ENCODE measurements around the gene GCA. TPM values are rescaled to one million over a fixed set of nuclear protein-coding genes. Genes with fewer than 3 reads are reported as not detected.

The GCA gene
- total and polyA plus RNA-seq, 2 of the 8 experiments (the other 6 are each of a cell fraction or from before 2014, with no cell fraction given): 37.4 to 42.0 TPM

DNA sequence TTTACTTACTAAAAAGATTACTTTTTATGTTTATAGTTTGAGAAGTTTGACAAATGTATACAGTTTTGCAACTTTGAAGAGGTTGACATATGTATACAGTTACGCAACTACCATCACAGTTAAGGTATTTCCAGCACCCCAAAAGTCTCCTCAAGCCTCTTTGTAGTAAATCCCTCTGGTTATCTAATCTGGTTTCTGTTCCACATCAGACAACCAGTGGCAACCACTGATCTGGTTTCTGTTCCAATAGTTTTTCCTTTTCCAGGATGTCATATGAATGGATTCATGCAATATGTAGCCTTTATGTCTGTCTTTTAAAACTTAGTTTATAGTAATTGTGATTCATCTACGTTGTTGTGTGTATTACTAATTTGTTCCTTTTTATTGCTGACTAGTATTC, 48.9 kb upstream of the GCA start:
- H3K14ac ChIP-seq (ENCODE audit: insufficient read length): no peak overlapping the region
- H3K9me3 ChIP-seq (ENCODE audit: insufficient read depth in 2 of 2, low read depth in 1 of 2, low read length in 1 of 2): no peaks in the 10 kb centered on the region
- H4K20me1 ChIP-seq (replicated peaks in 1 of 2; ENCODE audit: control insufficient read depth in 1 of 2, insufficient read depth in 2 of 2, low read length in 2 of 2): no peaks in the 10 kb centered on the region
- no peak overlapping the region for H2AFZ ChIP-seq (ENCODE audit: low read length)
- no peak overlapping the region for H3K18ac ChIP-seq (ENCODE audit: extremely low read depth, low read length)
- H2BK12ac ChIP-seq (ENCODE audit: low read depth, low read length): no peak overlapping the region
- no peaks in the 10 kb centered on the region for H3K79me2 ChIP-seq (ENCODE audit: control insufficient read depth in 1 of 2, insufficient read depth in 2 of 2, low read length in 2 of 2)
- no peaks in the 10 kb centered on the region for H3K36me3 ChIP-seq (ENCODE audit: control insufficient read depth in 2 of 4, insufficient read depth in 4 of 4, low read length in 3 of 4)
- H2BK5ac ChIP-seq (ENCODE audit: low read depth, low read length): no peak overlapping the region
- no peak overlapping the region for H2BK15ac ChIP-seq (ENCODE audit: low read length)
- no peak overlapping the region for H2BK20ac ChIP-seq (ENCODE audit: low read length)
- H2AK5ac ChIP-seq (ENCODE audit: low read depth, low read length): no peak overlapping the region
- no peak overlapping the region for H3K23ac ChIP-seq (ENCODE audit: insufficient read length)
- no peak overlapping the region for H3K4ac ChIP-seq (replicated peaks; ENCODE audit: insufficient read length, low read depth, low read length)
- 82% methylated on average over 2 of the region's 2 CpGs; no CpG with 5 or more reads in 1 of the 2 experiments for WGBS, 2 experiments (ENCODE audit: extremely low coverage in 1 of 2, insufficient coverage in 1 of 2, insufficient read length in 1 of 2, insufficient replicate concordance in 2 of 2, low coverage in 1 of 2, low lambda C conversion rate in 2 of 2, missing lambda C conversion rate in 1 of 2)
- H2BK120ac ChIP-seq (replicated peaks; ENCODE audit: low read depth, low read length): no peak overlapping the region
- no peak overlapping the region for H3K4me2 ChIP-seq (ENCODE audit: insufficient read depth in 1 of 2, low read depth in 2 of 2, low read length in 2 of 2)
- DNase-seq (ENCODE audit: low read depth in 1 of 2, low spot score in 2 of 2) (no peak), FAIRE-seq (no peak)
- no peak overlapping the region for H3K27ac ChIP-seq (ENCODE audit: low read depth, low read length)
- no peaks in the 10 kb centered on the region for H3K23me2 ChIP-seq (ENCODE audit: low read depth, low read length)
- H3K56ac ChIP-seq (replicated peaks; ENCODE audit: insufficient read length, low read depth, low read length): no peak overlapping the region
- no peak overlapping the region for H4K5ac ChIP-seq (ENCODE audit: insufficient read length, low read depth, low read length)
- no peaks in the 10 kb centered on the region for H3K27me3 ChIP-seq (replicated peaks in 1 of 4; ENCODE audit: control insufficient read depth in 3 of 4, extremely low read depth in 1 of 4, insufficient read depth in 3 of 4, low read length in 3 of 4)
- CTCF ChIA-PET (ENCODE audit: partially characterized antibody): interaction anchor here (0.6 to 8.5 kb wide), 6 partner anchors 12 to 709 kb away, joined by 3 to 188 read pairs (median 4); no protein-coding TSS in a partner anchor
- no peak overlapping the region for H3K4me3 ChIP-seq (ENCODE audit: extremely low read depth in 1 of 4, insufficient read depth in 2 of 4, low read depth in 3 of 4, low read length in 4 of 4)
- no peaks in the 10 kb centered on the region for H3K79me1 ChIP-seq (ENCODE audit: low read depth, low read length)
- POLR2A ChIA-PET (ENCODE audit: partially characterized antibody): no interaction called here
- H4K8ac ChIP-seq (ENCODE audit: extremely low read depth, insufficient read depth, low read length): no peak overlapping the region
- no peak overlapping the region for H4K91ac ChIP-seq (replicated peaks; ENCODE audit: insufficient read length, low read length)
- H3K4me1 ChIP-seq (replicated peaks in 1 of 4; ENCODE audit: control insufficient read depth in 3 of 4, insufficient read depth in 4 of 4, low read length in 3 of 4): no peaks in the 10 kb centered on the region
- no peak overlapping the region for H3K9ac ChIP-seq (replicated peaks in 1 of 4; ENCODE audit: extremely low read depth in 1 of 4, low read depth in 3 of 4, low read length in 3 of 4)
- no peak for TF ChIP-seq ZNF274 (IDR thresholded peaks at IDR 0.05; ENCODE audit: borderline replicate concordance, extremely low read depth, low read length)
- TF ChIP-seq CREB1 (IDR thresholded peaks at IDR 0.05): no peak
- no peak for TF ChIP-seq CHD1 (IDR thresholded peaks at IDR 0.05; ENCODE audit: low read depth, low read length)
- TF ChIP-seq YY1 (IDR thresholded peaks at IDR 0.05; ENCODE audit: low read depth, low read length): no peak
- no peak for TF ChIP-seq CBX5 (IDR thresholded peaks at IDR 0.05; ENCODE audit: low read depth, low read length)
- no peak for TF ChIP-seq CTCF (IDR thresholded peaks at IDR 0.05; ENCODE audit: control extremely low read depth in 1 of 3, insufficient read depth in 1 of 3, low read depth in 1 of 3, low read length in 3 of 3)
- TF ChIP-seq TCF12 (IDR thresholded peaks at IDR 0.05; ENCODE audit: low read depth, low read length): no peak
- no peak for TF ChIP-seq CEBPB (IDR thresholded peaks at IDR 0.05; ENCODE audit: low read depth, low read length)
- TF ChIP-seq GTF2F1 (IDR thresholded peaks at IDR 0.05; ENCODE audit: borderline replicate concordance, low read depth, low read length): no peak
- no peak for TF ChIP-seq FOSL1 (IDR thresholded peaks at IDR 0.05; ENCODE audit: insufficient read depth, low read depth, low read length)
- TF ChIP-seq RNF2 (IDR thresholded peaks at IDR 0.05; ENCODE audit: borderline replicate concordance, low read depth, low read length, missing control alignments, poor library complexity, severe bottlenecking): no peak
- TF ChIP-seq SIX5 (IDR thresholded peaks at IDR 0.05; ENCODE audit: low read depth, low read length): no peak
- TF ChIP-seq POLR2AphosphoS5 (IDR thresholded peaks at IDR 0.05; ENCODE audit: low read depth, low read length): no peak

Data from H1 (cell line).